ENCODE results near the gene IFNB1.

DNA sequence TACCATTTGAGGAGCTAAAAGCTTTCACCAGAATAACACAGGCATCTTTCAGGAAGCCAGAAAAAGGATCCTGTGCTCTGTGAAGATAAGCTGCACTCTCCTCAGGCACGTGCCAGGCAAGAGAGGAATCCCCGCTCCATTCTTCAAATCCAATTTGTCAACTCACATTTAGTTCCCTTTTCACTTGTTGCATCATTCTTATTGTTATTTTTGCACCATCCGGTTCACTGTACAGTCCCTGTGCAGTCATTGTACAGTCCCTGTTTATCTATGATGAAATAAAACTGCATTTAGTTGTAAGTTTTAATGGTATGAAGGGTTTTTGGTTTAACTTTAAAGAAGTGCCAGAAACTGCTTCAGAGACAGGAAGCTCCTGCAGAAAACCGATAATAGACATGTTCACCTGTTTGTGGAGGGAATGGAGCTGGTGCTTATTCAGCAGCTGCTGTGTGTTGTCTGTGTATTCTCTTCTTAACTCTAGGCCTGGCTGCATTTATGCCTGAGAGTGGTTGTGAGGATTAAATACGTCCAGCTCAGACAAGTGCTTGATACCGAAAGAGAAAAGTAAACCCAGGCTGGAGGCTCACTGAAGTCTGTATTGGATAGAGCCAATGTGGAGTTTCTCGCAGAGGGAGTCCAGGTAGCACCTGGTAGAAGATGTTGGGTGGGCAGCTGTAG lies 41.5 kb upstream of the IFNB1 start:
- TF ChIP-seq, protein P1, sequence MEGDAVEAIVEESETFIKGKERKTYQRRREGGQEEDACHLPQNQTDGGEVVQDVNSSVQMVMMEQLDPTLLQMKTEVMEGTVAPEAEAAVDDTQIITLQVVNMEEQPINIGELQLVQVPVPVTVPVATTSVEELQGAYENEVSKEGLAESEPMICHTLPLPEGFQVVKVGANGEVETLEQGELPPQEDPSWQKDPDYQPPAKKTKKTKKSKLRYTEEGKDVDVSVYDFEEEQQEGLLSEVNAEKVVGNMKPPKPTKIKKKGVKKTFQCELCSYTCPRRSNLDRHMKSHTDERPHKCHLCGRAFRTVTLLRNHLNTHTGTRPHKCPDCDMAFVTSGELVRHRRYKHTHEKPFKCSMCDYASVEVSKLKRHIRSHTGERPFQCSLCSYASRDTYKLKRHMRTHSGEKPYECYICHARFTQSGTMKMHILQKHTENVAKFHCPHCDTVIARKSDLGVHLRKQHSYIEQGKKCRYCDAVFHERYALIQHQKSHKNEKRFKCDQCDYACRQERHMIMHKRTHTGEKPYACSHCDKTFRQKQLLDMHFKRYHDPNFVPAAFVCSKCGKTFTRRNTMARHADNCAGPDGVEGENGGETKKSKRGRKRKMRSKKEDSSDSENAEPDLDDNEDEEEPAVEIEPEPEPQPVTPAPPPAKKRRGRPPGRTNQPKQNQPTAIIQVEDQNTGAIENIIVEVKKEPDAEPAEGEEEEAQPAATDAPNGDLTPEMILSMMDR (IDR thresholded peaks at IDR 0.05 in 8 of 11, conservative IDR thresholded peaks at IDR 0.05 in 3 of 11): no peak
- no peak for TF ChIP-seq POLR2A (IDR thresholded peaks at IDR 0.05)
- no peak for TF ChIP-seq POLR2AphosphoS5 (IDR thresholded peaks at IDR 0.05)

Measured in spleen (tissue), 7 donors.